PFSK-1 (cell line): ENCODE results near the gene SYNE1.

Source experiments
- FOXP2 ChIP-seq: optimal IDR thresholded peaks from 2 replicates; pipeline ENCODE3; 2011; ENCODE audit warnings: borderline replicate concordance, control low read depth, inconsistent platforms; ENCODE audit not compliant: insufficient read depth; ENCODE audit errors: extremely low read length, extremely low read depth
- POLR2AphosphoS5 ChIP-seq: IDR thresholded peaks from 2 replicates; pipeline ENCODE4 v1.6.1; 2012; ENCODE audit warnings: low read depth, mild to moderate bottlenecking, control low read depth, low read length, moderate library complexity
- REST ChIP-seq, 2 experiments: IDR thresholded peaks; 2 replicates each; pipeline versions ENCODE4 v1.6.1 to v1.8.0; 2011 to 2012; ENCODE audit warnings: low read depth in 2 of 2, low read length in 2 of 2, control low read depth in 1 of 2, inconsistent platforms in 1 of 2, mild to moderate bottlenecking in 1 of 2, moderate library complexity in 1 of 2; ENCODE audit not compliant: insufficient read depth in 1 of 2
- SIN3A ChIP-seq: IDR thresholded peaks from 2 replicates; pipeline ENCODE4 v1.6.1; 2012; ENCODE audit warnings: mild to moderate bottlenecking, low read length, moderate library complexity, borderline replicate concordance; ENCODE audit not compliant: insufficient read depth
- TAF1 ChIP-seq: IDR thresholded peaks from 2 replicates; pipeline ENCODE4 v1.6.1; 2012; ENCODE audit warnings: low read length, control low read depth, borderline replicate concordance; ENCODE audit not compliant: insufficient read depth

The SYNE1 gene

GRCh38 chr6:152651986-152652385 is 14.8 kb upstream of the SYNE1 start:
- no peak for TF ChIP-seq SIN3A
- no peak for TF ChIP-seq REST (IDR thresholded peaks at IDR 0.05; ENCODE audit: insufficient read depth in 1 of 2, low read depth in 2 of 2, low read length in 2 of 2)
- TF ChIP-seq FOXP2, result no peak
- TF ChIP-seq TAF1, result no peak
- no peak for TF ChIP-seq POLR2AphosphoS5

DNA sequence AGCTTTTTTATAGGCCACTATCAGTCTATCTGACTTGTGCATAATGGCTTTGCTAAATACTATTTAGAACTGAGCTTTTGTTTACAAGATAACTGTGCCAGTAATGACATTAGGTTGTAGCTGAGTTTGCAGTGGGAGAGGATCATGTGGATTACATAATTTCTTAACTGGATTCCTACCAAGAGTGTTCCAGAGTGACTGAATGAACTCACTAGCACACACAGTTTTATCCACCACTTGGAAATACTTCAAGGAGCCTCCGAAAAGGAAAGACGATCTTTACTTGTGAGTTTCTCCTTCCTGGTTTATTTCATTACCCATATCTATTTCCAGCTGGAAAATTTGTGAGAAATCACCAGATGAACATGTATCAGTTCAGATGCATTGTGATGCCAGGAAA is 10.9 kb upstream of the SYNE1 start:
- TF ChIP-seq FOXP2 (no peak), REST (IDR thresholded peaks at IDR 0.05; ENCODE audit: insufficient read depth in 1 of 2, low read depth in 2 of 2, low read length in 2 of 2) (no peak), SIN3A (no peak), POLR2AphosphoS5 (no peak), TAF1 (no peak)

DNA sequence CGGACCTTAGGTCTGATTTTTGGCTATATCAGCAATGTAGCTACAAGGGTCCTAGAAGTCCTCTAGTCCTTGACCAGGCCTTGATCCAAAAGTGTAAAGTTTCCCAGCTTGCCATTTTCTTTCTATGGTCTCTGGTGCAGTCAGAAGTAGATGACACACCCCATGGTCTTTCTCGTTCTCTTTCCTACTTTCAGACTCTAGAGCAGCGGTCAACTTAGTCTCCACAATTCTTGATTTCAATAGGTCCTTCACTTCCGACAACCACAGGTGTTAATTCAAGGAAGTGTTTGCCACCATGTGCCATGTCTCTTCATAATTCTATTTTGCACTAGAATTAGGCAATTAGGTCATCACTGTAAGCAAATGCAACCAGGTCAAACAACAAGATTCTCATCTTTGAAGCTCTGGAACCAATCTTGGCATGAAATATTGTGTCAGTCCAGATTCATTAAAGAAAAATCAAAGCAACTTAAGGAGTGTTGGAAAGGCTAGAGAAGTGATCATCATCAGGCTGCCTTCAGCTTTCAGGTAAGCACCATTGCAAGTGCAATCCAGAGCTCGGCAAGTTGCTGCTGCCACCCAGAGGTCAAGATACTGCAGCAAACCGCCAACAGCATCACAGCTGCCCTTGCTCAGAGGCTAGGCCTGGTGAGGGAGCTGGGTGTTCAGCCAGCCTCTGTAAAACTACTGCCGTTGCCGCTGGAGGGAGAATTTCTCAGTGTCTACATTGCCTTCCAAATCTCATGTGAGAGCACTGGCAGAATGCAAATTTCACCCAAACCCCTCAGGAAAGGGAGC is 5.6 kb upstream of the SYNE1 start:
- TF ChIP-seq TAF1, result no peak
- TF ChIP-seq POLR2AphosphoS5, result no peak
- no peak for TF ChIP-seq SIN3A
- no peak for TF ChIP-seq FOXP2
- TF ChIP-seq REST (IDR thresholded peaks at IDR 0.05; ENCODE audit: insufficient read depth in 1 of 2, low read depth in 2 of 2, low read length in 2 of 2), result no peak

- no peak for TF ChIP-seq SIN3A
- no peak for TF ChIP-seq POLR2AphosphoS5
These were observed 410 bp downstream of the SYNE1 start for GRCh38 chr6:152636609-152637295.

DNA sequence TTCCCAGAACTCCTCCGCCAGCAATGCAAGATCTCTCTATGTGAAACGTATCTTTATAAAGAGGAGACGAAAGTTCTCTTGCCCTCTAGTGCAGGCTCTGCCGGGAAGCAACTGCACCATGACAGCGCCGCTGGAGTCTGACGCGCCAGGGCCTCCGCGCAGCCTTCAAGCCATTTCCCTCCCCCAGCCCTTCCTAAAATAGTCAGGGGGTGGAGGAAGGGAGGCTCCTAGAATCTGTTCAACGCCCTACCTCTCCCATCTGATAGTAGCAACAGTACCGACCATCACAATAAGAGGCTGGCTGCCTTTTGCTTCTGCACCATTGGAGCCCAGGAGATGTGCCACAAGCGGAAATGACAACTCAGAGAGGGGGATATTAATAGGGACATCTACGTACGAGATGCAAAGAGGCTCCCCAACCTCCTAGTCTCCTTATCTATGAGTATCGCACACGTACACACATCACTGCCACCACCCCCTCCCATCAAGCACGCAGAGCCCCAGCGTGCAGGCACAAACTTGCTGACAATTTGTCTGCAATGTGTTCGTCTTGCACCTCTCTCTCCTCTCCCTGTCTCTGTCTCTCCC is 1.0 kb downstream of the SYNE1 start:
- TF ChIP-seq POLR2AphosphoS5 (no peak), SIN3A (no peak)

GRCh38 chr6:152634773-152635172 is 2.4 kb downstream of the SYNE1 start:
- no peak for TF ChIP-seq TAF1
- no peak for TF ChIP-seq FOXP2
- TF ChIP-seq POLR2AphosphoS5, result no peak
- TF ChIP-seq SIN3A, result no peak
- TF ChIP-seq REST (IDR thresholded peaks at IDR 0.05; ENCODE audit: insufficient read depth in 1 of 2, low read depth in 2 of 2, low read length in 2 of 2), result no peak
